Motor neuron (in vitro differentiated cells): Measurements from ENCODE around the gene RLN2. TPM values are rescaled to one million over a fixed set of nuclear protein-coding genes. Genes with fewer than 3 reads are reported as not detected.

Experiments used
- ATAC-seq, 8 experiments: fragments of 200-7000 bp; cut with Tn5 transposase; replicated peaks in 6 of 8; 2 replicates each; pipeline ENCODE4 v1.8.0; 2021; ENCODE audit warnings: mild to moderate bottlenecking in 8 of 8, moderate library complexity in 8 of 8
- H3K27ac ChIP-seq, 2 donors: fragments of 250-450 bp; sonication (Bioruptor Pico); 2 replicates each; pipeline ENCODE4 v1.9.0; 2021; ENCODE audit warnings: antibody characterized with exemption in 2 of 2, mild to moderate bottlenecking in 2 of 2, moderate library complexity in 1 of 2
- H3K4me1 ChIP-seq, 2 donors: fragments of 250-450 bp; sonication (Bioruptor Pico); replicated peaks in 1 of 2; 2 replicates each; pipeline ENCODE4 v1.6.1; 2021; ENCODE audit warnings: antibody characterized with exemption in 2 of 2, mild to moderate bottlenecking in 2 of 2, moderate library complexity in 1 of 2
- H3K4me3 ChIP-seq, 5 donors: fragments of 250-450 bp; sonication (Bioruptor Pico); 2 replicates each; pipeline ENCODE4 v1.9.0; 2021; ENCODE audit warnings: antibody characterized with exemption in 5 of 5, mild to moderate bottlenecking in 5 of 5, moderate library complexity in 4 of 5
- WGBS, 10 experiments: fragments of 450-650 bp; shearing (Covaris generic); methylation state at CpG; one replicate each; pipeline ENCODE4 v1.0.0; 2022; 5-methylcytosine and 5-hydroxymethylcytosine counted together
- in situ Hi-C, 9 experiments: fragments of 400-800 bp; cut with MboI; loops; one replicate each; pipeline ENCODE4 v1.15.0; 2021; ENCODE audit warnings: low sequenced_read_pairs in 9 of 9, low pct_unique_long_range_greater_than_20kb in 2 of 9; ENCODE audit not compliant: unreplicated experiment in 9 of 9
- total RNA-seq, 8 experiments: library from RNA; unstranded; fragments of 300-600 nt; gene quantifications; 2 replicates each; pipeline versions ENCODE4 v1.2.3 to v1.2.4, GENCODE V29; 2022

Gene RLN2
- total RNA-seq, 8 experiments from 2014 or later = 0.18 to 0.91 (median 0.63) TPM; not detected in 4

DNA sequence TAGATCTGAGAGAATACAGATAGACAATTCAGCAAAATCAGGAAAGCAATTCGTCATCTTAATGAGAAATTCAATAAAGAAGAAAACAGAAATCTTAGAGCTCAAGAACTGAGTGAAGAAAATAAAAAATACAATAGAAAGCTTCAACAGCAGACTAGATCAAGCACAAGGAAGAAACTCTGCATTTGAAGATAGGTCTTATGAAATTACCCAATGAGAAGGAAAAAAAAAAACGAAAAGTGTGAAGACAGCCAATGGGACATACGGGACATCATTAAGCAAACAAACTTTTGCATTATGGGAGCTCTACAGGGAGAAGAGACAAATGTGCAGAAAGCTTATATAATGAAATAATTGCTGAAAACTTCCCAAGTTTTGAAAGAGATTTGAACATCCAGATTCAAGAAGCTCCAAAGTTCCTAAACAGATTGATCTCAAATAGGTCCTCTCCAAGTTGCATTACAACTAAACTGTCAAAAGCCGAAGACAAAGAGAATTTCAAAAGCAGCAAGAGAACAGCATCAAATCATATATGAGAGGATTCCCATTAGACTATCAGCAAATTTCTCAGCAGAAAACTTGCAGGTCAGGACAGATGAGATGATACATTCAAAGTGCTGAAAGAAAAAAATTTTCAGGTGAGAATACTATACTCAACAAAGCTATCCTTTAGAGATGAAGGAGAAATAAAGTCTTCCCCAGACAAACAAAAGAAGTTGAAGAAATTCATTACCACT lies 10.8 kb upstream of the RLN2 start:
- Histone ChIP-seq H3K27ac (no peak overlapping the region), H3K4me3 (no peak overlapping the region), H3K4me1 (no peaks in the 10 kb centered on the region)
- 10 to 66% (median 54%) methylated on average over 2 to 4 of the region's 4 CpGs for WGBS, 10 experiments
- no peak for ATAC-seq
- in situ Hi-C loops = no loop called here

- H3K4me1 ChIP-seq = no peaks in the 10 kb centered on the region
- H3K27ac ChIP-seq = no peak overlapping the region
- ATAC-seq = no peak
- in situ Hi-C loops = no loop called here
- no peak overlapping the region for H3K4me3 ChIP-seq
Measured at GRCh38 chr9:5310851-5311250, 6.3 kb upstream of the RLN2 start.

GRCh38 chr9:5305741-5306140 lies 1.2 kb upstream of the RLN2 start:
- WGBS, 10 experiments = 19 to 90% (median 50%) methylated on average over 1 to 2 of the region's 2 CpGs; no CpG with 5 or more reads in 1 of the 10 experiments

GRCh38 chr9:5301544-5301943 lies 3.0 kb downstream of the RLN2 start:
- Histone ChIP-seq H3K4me1 (no peaks in the 10 kb centered on the region), H3K27ac (no peak overlapping the region), H3K4me3 (no peak overlapping the region)
- no peak for ATAC-seq
- in situ Hi-C loops = no loop called here
- 0 to 100% (median 82%) methylated on average over 1 to 4 of the region's 4 CpGs; no CpG with 5 or more reads in 2 of the 10 experiments for whole genome bisulfite sequencing, 10 experiments

More at GRCh38 chr9:5305741-5306140, 1.2 kb upstream of the RLN2 start:
- Histone ChIP-seq H3K27ac (no peak overlapping the region), H3K4me1 (no peaks in the 10 kb centered on the region), H3K4me3 (no peak overlapping the region)
- ATAC-seq = no peak
- in situ Hi-C loops = no loop called here

GRCh38 chr9:5292141-5292540 lies 12.4 kb downstream of the RLN2 start:
- Histone ChIP-seq H3K4me3 (no peak overlapping the region), H3K27ac (no peak overlapping the region), H3K4me1 (no peaks in the 10 kb centered on the region)
- no peak for ATAC-seq
- WGBS, 10 experiments = 0 to 100% (median 87%) methylated on average over 1 of the region's 1 CpG; no CpG with 5 or more reads in 4 of the 10 experiments
- in situ Hi-C loops = loop anchor here in 1 of 9 experiments (25.0 kb wide), 1 partner anchor 105 kb away; the partner anchor contains the start of gene INSL6

GRCh38 chr9:5288591-5288990 lies 15.9 kb downstream of the RLN2 start:
- Histone ChIP-seq H3K4me3 (no peak overlapping the region), H3K27ac (no peak overlapping the region), H3K4me1 (no peaks in the 10 kb centered on the region)
- no peak for ATAC-seq
- 0 to 100% (median 65%) methylated on average over 1 of the region's 1 CpG; no CpG with 5 or more reads in 2 of the 10 experiments for WGBS, 10 experiments
- in situ Hi-C loops = loop anchor here in 1 of 9 experiments (25.0 kb wide), 1 partner anchor 101 kb away; the partner anchor contains the start of gene INSL6

GRCh38 chr9:5286262-5286661 lies 18.3 kb downstream of the RLN2 start:
- ATAC-seq = no peak
- in situ Hi-C loops = loop anchor here in 1 of 9 experiments (25.0 kb wide), 1 partner anchor 99 kb away; the partner anchor contains the start of gene INSL6
- Histone ChIP-seq H3K27ac (no peak overlapping the region), H3K4me3 (no peak overlapping the region), H3K4me1 (no peaks in the 10 kb centered on the region)

GRCh38 chr9:5278486-5278885 lies 26.0 kb downstream of the RLN2 start:
- no peak for ATAC-seq
- in situ Hi-C loops = loop anchor here in 1 of 9 experiments (25.0 kb wide), 1 partner anchor 91 kb away; the partner anchor contains the start of gene INSL6
- H3K4me1 ChIP-seq = no peaks in the 10 kb centered on the region
- H3K4me3 ChIP-seq = no peak overlapping the region
- no peak overlapping the region for H3K27ac ChIP-seq
- WGBS, 10 experiments = 0 to 94% (median 60%) methylated on average over 1 to 2 of the region's 2 CpGs

GRCh38 chr9:5274770-5275169 lies 29.7 kb downstream of the RLN2 start:
- Histone ChIP-seq H3K4me3 (no peak overlapping the region), H3K4me1 (no peaks in the 10 kb centered on the region), H3K27ac (no peak overlapping the region)
- ATAC-seq = no peak
- in situ Hi-C loops = loop anchor here in 1 of 9 experiments (25.0 kb wide), 1 partner anchor 87 kb away; the partner anchor contains the start of gene INSL6
- WGBS, 10 experiments = 43 to 100% (median 80%) methylated on average over 1 to 2 of the region's 2 CpGs; no CpG with 5 or more reads in 2 of the 10 experiments

DNA sequence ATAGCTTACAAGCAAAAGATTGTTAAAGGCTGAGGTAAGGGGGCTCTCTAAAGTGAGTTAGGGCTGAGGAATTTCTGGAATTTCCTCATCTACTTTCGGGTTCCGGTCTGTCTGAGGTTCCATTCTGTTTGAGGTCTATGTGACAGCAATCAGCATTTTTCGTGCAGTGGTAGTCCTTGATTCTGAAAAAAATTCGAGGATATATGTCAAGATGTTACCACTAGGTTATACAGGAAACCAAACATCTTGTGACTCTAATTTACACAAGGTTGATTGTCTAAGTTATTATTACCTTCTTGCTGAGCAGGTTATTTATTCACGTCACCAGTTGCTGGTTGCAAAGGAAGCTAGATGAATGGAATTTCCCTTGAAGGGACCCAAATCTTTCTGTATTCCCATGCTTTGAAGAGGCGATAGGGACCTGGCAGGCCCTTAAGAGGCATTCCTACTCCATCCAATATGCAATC lies 35.2 kb downstream of the RLN2 start:
- no peak for ATAC-seq
- Histone ChIP-seq H3K4me3 (no peak overlapping the region), H3K27ac (no peak overlapping the region), H3K4me1 (no peaks in the 10 kb centered on the region)
- WGBS, 10 experiments = 10 to 63% (median 54%) methylated on average over 1 to 6 of the region's 6 CpGs; no CpG with 5 or more reads in 1 of the 10 experiments
- in situ Hi-C loops = no loop called here

- 78 to 100% (median 82%) methylated on average over 1 of the region's 1 CpG; no CpG with 5 or more reads in 6 of the 10 experiments for WGBS, 10 experiments
- no peaks in the 10 kb centered on the region for H3K4me1 ChIP-seq
- H3K4me3 ChIP-seq = no peak overlapping the region
- ATAC-seq = no peak
- H3K27ac ChIP-seq = no peak overlapping the region
- in situ Hi-C loops = no loop called here
Measured at GRCh38 chr9:5265939-5266338, 38.6 kb downstream of the RLN2 start.

DNA sequence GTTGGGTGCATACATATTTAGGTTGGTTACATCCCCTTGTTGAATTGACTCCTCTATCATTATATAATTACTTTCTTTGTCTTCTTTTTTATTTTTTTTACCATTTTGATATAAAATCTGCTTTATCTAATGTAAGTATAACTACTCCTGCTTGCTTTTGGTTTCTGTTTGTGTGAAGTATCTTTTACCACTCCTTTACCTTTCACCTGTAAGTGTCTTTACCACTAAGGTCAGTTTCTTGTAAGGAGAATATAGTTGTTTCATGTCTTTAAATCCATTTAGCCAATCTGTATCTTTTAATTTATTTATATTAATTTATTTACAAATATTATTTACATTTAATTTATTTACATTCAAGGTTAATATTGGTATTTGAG lies 40.3 kb downstream of the RLN2 start:
- no peak for ATAC-seq

DNA sequence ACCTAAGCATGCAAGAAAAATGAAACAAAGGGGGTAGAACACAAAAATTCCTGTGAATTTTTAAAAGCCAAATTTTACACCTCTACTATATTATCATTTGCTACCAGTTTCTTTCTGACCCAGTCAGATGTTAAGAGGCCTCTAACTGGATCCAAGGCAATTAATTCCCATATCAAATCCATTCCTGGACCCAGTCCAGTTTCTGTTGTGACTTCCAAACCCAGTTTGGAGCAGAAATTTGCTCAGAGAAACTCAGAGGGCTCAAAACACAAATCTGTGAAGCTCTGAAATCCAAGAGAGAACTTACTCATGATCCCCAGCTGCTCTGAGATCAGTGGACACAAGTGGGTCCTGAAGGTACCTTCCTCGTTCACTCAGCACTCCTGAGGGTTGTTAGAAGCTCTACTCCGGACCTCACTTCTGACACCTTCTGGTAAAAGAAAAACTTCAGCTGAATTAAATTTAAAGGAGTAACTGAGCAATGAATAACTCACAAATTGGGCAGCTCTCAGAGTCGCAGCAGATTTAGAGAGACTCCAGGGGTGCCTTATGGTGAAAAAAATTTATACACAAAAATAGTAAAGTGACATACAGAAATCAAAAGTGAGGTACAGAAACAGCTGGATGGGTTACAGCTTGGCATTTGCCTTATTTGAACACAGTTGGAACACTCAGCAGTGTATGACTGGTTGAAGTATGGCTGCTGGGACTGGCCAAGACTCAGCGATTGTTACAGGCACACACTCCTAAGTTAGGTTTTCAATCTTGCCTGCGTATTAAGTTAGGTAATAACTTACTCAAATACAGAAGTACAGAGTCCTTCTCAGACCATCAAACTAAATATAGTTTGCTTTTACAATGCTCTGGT lies 40.9 kb downstream of the RLN2 start:
- no peaks in the 10 kb centered on the region for H3K4me1 ChIP-seq
- in situ Hi-C loops = no loop called here
- ATAC-seq = peak in 3 of 8 experiments; percentile 48 to 80 (median 75)
- H3K4me3 ChIP-seq = no peak overlapping the region
- 24 to 84% (median 58%) methylated on average over 2 to 5 of the region's 5 CpGs; no CpG with 5 or more reads in 1 of the 10 experiments for WGBS, 10 experiments
- no peak overlapping the region for H3K27ac ChIP-seq

More for the DNA sequence above, 40.3 kb downstream of the RLN2 start:
- H3K4me1 ChIP-seq = no peaks in the 10 kb centered on the region
- no peak overlapping the region for H3K27ac ChIP-seq
- in situ Hi-C loops = no loop called here
- H3K4me3 ChIP-seq = no peak overlapping the region
